ENCODE results near the gene TGFB1.

GRCh38 chr19:41350735-41351338 lies 2.9 kb downstream of the TGFB1 start:
- TF ChIP-seq, protein P1, sequence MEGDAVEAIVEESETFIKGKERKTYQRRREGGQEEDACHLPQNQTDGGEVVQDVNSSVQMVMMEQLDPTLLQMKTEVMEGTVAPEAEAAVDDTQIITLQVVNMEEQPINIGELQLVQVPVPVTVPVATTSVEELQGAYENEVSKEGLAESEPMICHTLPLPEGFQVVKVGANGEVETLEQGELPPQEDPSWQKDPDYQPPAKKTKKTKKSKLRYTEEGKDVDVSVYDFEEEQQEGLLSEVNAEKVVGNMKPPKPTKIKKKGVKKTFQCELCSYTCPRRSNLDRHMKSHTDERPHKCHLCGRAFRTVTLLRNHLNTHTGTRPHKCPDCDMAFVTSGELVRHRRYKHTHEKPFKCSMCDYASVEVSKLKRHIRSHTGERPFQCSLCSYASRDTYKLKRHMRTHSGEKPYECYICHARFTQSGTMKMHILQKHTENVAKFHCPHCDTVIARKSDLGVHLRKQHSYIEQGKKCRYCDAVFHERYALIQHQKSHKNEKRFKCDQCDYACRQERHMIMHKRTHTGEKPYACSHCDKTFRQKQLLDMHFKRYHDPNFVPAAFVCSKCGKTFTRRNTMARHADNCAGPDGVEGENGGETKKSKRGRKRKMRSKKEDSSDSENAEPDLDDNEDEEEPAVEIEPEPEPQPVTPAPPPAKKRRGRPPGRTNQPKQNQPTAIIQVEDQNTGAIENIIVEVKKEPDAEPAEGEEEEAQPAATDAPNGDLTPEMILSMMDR (IDR thresholded peaks at IDR 0.05), result no peak
- TF ChIP-seq EP300 (IDR thresholded peaks at IDR 0.05) (no peak), POLR2A (IDR thresholded peaks at IDR 0.05) (no peak), POLR2AphosphoS5 (IDR thresholded peaks at IDR 0.05) (no peak)
